Hepatocyte (in vitro differentiated cells): Measurements from ENCODE around the gene NEAT1. TPM values are rescaled to one million over a fixed set of nuclear protein-coding genes. Genes with fewer than 3 reads are reported as not detected.

Source experiments
- DNase-seq: peaks from one replicate; pipeline ENCODE4 v3.0.0-alpha.2; 2016; ENCODE audit warnings: low spot score
- H2AFZ ChIP-seq: fragments of 200-600 bp; sonication (generic); 2 replicates; pipeline ENCODE4 v1.6.0; 2016; ENCODE audit warnings: antibody characterized with exemption, mild to moderate bottlenecking
- H3K27ac ChIP-seq: fragments of 200-600 bp; sonication (generic); 2 replicates; pipeline ENCODE4 v1.5.1; 2016; ENCODE audit warnings: mild to moderate bottlenecking
- H3K27me3 ChIP-seq: fragments of 200-600 bp; sonication (generic); 2 replicates; pipeline ENCODE4 v1.6.1; 2016
- H3K36me3 ChIP-seq: fragments of 200-600 bp; sonication (generic); replicated peaks from 2 replicates; pipeline ENCODE4 v1.5.1; 2016; ENCODE audit warnings: low read depth; ENCODE audit not compliant: insufficient read depth
- H3K4me1 ChIP-seq: fragments of 200-600 bp; sonication (generic); 2 replicates; pipeline ENCODE4 v1.5.1; 2016; ENCODE audit warnings: mild to moderate bottlenecking, moderate library complexity; ENCODE audit not compliant: insufficient read depth
- H3K4me2 ChIP-seq: fragments of 200-600 bp; sonication (generic); 2 replicates; pipeline ENCODE4 v1.6.0; 2016
- H3K4me3 ChIP-seq: fragments of 200-600 bp; sonication (generic); 2 replicates; pipeline ENCODE4 v1.5.1; 2016; ENCODE audit warnings: mild to moderate bottlenecking
- H3K79me2 ChIP-seq: fragments of 200-600 bp; sonication (generic); 2 replicates; pipeline ENCODE4 v1.6.0; 2017; ENCODE audit warnings: mild to moderate bottlenecking
- H3K9me2 ChIP-seq: fragments of 200-600 bp; sonication (generic); replicated peaks from 2 replicates; pipeline ENCODE4 v1.6.0; 2017; ENCODE audit warnings: mild to moderate bottlenecking; ENCODE audit not compliant: insufficient read depth
- H3K9me3 ChIP-seq: fragments of 200-600 bp; sonication (generic); 2 replicates; pipeline ENCODE4 v1.5.1; 2016; ENCODE audit warnings: low read depth, mild to moderate bottlenecking
- H4K20me1 ChIP-seq: fragments of 200-600 bp; sonication (generic); 2 replicates; pipeline ENCODE4 v1.6.0; 2016; ENCODE audit warnings: mild to moderate bottlenecking; ENCODE audit not compliant: insufficient read depth, poor library complexity, severe bottlenecking
- EZH2 ChIP-seq: fragments of 200-600 bp; sonication (generic); IDR thresholded peaks from 2 replicates; pipeline ENCODE4 v1.6.1; 2016; ENCODE audit warnings: antibody characterized with exemption, mild to moderate bottlenecking, borderline replicate concordance
- EZH2phosphoT487 ChIP-seq: fragments of 200-600 bp; sonication (generic); IDR thresholded peaks from one replicate; pipeline ENCODE4 v1.6.1; 2018; ENCODE audit warnings: antibody characterized with exemption, mild to moderate bottlenecking, low read depth, moderate library complexity; ENCODE audit not compliant: unreplicated experiment, severe bottlenecking
- WGBS: methylation state at CpG from one replicate; pipeline ENCODE4 v1.1.6; 2016; ENCODE audit warnings: low lambda C conversion rate; ENCODE audit errors: missing lambda C conversion rate; 5-methylcytosine and 5-hydroxymethylcytosine counted together
- microRNA counts: library from miRNA; unstranded; fragments of <30 nt; microRNA quantifications from one replicate; lab custom pipeline; 2017
- polyA plus RNA-seq: library from polyadenylated mRNA; unstranded; fragments of >200 nt; fragmentation: Nextera tagmentation; extraction: Ambion mirVana; gene quantifications from 2 replicates; pipeline ENCODE4 v1.2.1, GENCODE V29; 2016
- small RNA-seq: library from RNA; depleted of rRNA; stranded (forward); fragments of <200 nt; gene quantifications from one replicate; pipeline ENCODE3, GENCODE V24; 2014
- total RNA-seq: library from RNA; depleted of rRNA; stranded (reverse); fragments of >200 nt; gene quantifications from 2 replicates; pipeline ENCODE4 v1.2.3, GENCODE V29; 2014
- TF ChIP-seq, protein P1 (sequence below): fragments of 200-600 bp; sonication (generic); IDR thresholded peaks from 2 replicates; pipeline ENCODE4 v1.5.1; 2016; ENCODE audit warnings: antibody characterized with exemption, mild to moderate bottlenecking; ENCODE audit not compliant: poor library complexity

The NEAT1 gene
- total and polyA plus RNA-seq, 2 experiments from 2014 or later: 130 to 168 TPM

- H3K4me2 ChIP-seq: peak overlapping the region; percentile 54
- TF ChIP-seq EZH2 (no peak), EZH2phosphoT487 (no peak)
- TF ChIP-seq, protein P1, sequence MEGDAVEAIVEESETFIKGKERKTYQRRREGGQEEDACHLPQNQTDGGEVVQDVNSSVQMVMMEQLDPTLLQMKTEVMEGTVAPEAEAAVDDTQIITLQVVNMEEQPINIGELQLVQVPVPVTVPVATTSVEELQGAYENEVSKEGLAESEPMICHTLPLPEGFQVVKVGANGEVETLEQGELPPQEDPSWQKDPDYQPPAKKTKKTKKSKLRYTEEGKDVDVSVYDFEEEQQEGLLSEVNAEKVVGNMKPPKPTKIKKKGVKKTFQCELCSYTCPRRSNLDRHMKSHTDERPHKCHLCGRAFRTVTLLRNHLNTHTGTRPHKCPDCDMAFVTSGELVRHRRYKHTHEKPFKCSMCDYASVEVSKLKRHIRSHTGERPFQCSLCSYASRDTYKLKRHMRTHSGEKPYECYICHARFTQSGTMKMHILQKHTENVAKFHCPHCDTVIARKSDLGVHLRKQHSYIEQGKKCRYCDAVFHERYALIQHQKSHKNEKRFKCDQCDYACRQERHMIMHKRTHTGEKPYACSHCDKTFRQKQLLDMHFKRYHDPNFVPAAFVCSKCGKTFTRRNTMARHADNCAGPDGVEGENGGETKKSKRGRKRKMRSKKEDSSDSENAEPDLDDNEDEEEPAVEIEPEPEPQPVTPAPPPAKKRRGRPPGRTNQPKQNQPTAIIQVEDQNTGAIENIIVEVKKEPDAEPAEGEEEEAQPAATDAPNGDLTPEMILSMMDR: no peak
- no peaks in the 10 kb centered on the region for H3K9me3 ChIP-seq
- no peak overlapping the region for H3K4me3 ChIP-seq
- H3K4me1 ChIP-seq: peaks cover 92% of the 10 kb centered on the region
- H3K27me3 ChIP-seq: no peaks in the 10 kb centered on the region
- H2AFZ ChIP-seq: no peak overlapping the region
- H3K9me2 ChIP-seq: no peaks in the 10 kb centered on the region
- no peak for DNase-seq
- peaks cover 56% of the 10 kb centered on the region for H3K79me2 ChIP-seq
- H3K36me3 ChIP-seq: no peaks in the 10 kb centered on the region
- no peaks in the 10 kb centered on the region for H4K20me1 ChIP-seq
- H3K27ac ChIP-seq: peak overlapping the region; percentile 96
- WGBS: 90% methylated on average over 4 of the region's 4 CpGs
Observed at GRCh38 chr11:65492387-65492636, 69.7 kb downstream of the NEAT1 start.

DNA sequence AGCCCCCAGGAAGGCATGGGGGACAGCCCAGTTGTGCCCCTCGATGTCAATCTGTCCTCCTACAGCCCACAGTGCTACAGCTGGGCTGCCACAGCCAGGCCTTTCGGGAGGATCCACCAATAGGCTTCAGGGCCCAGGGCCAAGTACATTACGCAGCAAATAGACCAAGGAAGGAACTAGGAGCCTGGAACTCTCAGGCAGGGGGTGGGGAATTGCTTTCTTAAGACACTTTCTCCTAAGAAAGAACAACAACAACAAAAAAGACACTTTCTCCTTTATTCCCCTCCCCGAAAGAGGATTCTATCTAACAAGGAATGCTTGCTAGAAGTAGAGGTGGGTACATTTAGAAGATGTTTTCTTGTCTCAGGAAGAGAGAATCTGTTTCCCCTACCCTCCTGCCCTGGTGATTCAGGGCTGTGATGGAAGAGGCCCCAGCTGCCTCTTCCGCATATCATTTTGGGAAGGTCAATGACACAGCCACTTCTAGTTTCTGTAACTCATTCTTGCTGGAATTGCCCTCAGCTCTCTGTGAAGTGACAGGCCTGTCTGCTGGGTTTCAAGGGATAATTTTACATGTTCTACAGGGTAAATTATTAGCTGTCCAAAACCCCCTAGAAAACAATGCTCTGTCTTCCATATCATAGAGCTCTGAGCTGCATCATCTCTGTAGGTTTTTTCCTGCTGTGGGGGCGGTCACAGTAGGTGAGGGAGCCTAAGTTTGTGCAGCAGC is 70.2 kb downstream of the NEAT1 start:
- peak overlapping the region; percentile 96 for H3K27ac ChIP-seq
- H3K4me2 ChIP-seq: peak overlapping the region; percentile 54
- no peaks in the 10 kb centered on the region for H4K20me1 ChIP-seq
- WGBS: 74% methylated on average over 6 of the region's 6 CpGs
- peaks cover 91% of the 10 kb centered on the region for H3K4me1 ChIP-seq
- H2AFZ ChIP-seq: no peak overlapping the region
- no peaks in the 10 kb centered on the region for H3K36me3 ChIP-seq
- no peaks in the 10 kb centered on the region for H3K27me3 ChIP-seq
- no peaks in the 10 kb centered on the region for H3K9me2 ChIP-seq
- H3K9me3 ChIP-seq: no peaks in the 10 kb centered on the region
- H3K79me2 ChIP-seq: peaks cover 58% of the 10 kb centered on the region
- no peak overlapping the region for H3K4me3 ChIP-seq
- DNase-seq: peak; percentile 70
- TF ChIP-seq, protein P1: no peak
- TF ChIP-seq EZH2 (no peak), EZH2phosphoT487 (no peak)

DNA sequence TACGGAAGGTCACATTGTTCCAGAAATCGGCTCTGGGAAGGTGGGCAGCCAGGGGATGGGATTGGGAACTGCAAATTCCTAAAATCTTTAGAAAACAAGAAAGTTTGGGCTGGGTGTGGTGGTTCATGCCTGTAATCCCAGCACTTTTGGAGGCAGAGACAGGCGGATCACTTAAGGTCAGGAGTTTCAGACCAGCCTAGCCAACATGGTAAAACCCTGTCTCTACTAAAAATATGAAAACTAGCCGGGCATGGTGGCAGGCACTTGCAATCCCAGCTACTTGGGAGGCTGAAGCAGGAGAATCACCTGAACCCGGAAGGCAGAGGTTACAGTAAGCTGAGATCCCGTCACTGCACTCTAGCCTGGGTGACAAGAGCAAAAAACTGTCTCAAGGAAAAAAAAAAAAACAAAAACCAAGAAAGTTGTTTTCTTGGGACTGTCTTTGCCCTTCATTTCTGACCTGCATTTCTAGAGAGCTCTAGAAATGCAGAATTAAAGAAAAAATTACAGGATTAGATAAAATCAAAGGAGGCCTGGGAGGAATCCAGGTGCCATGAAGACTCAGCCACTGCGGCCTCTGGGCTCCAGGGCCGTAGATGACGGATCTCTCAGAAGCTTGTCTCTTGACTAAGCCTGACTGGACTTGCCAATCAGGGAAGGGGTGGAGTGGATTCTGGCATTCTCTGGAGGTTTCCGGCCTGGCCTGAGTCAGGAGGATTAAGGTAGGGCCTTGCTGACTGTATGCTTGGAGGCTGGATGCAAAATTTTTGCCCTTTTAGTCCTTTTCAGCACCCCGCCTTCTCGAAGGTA is 71.0 kb downstream of the NEAT1 start:
- Histone ChIP-seq H3K4me3 (no peak overlapping the region), H3K4me1 (peaks cover 84% of the 10 kb centered on the region), H3K36me3 (no peaks in the 10 kb centered on the region), H3K79me2 (peaks cover 62% of the 10 kb centered on the region), H4K20me1 (no peaks in the 10 kb centered on the region), H3K9me2 (no peaks in the 10 kb centered on the region), H3K4me2 (peak overlapping the region; percentile 54), H3K9me3 (no peaks in the 10 kb centered on the region), H3K27ac (peak overlapping the region; percentile 96), H3K27me3 (no peaks in the 10 kb centered on the region), H2AFZ (no peak overlapping the region)
- TF ChIP-seq, protein P1: no peak
- no peak for TF ChIP-seq EZH2
- TF ChIP-seq EZH2phosphoT487: no peak
- DNase-seq: peak; percentile 87
- 63% methylated on average over 12 of the region's 12 CpGs for WGBS

MicroRNAs encoded within 50 kb of the gene (microRNA counts, 767-probe panel; counts per million panel counts)
- microRNA hsa-miR-612 (lab: Ali Mortazavi, UCI): not detected

Small RNA genes lying within 50 kb of the gene (small RNA-seq; reads per million reads assigned to genes)
- gene RF01684: not detected

Other genes starting within 250 kb of the NEAT1 start
- gene CAPN1, start 240.9 kb upstream of the NEAT1 start, total RNA-seq: 115 and 133 TPM in 2 replicates
- gene CAPN1, start 240.9 kb upstream of the NEAT1 start, polyA plus RNA-seq: 178 and 202 TPM in 2 replicates
- gene POLA2, start 160.8 kb upstream of the NEAT1 start, total RNA-seq: 2.5 and 4.1 TPM in 2 replicates
- gene POLA2, start 160.8 kb upstream of the NEAT1 start, polyA plus RNA-seq: 5.0 and 8.0 TPM in 2 replicates
- 19.5 and 21.7 TPM in 2 replicates for gene CDC42EP2, start 107.9 kb upstream of the NEAT1 start, total RNA-seq
- 31.2 and 35.0 TPM in 2 replicates for gene CDC42EP2, start 107.9 kb upstream of the NEAT1 start, polyA plus RNA-seq
- 26.8 and 28.4 TPM in 2 replicates for gene DPF2, start 88.9 kb upstream of the NEAT1 start, total RNA-seq
- gene DPF2, start 88.9 kb upstream of the NEAT1 start, polyA plus RNA-seq: 50.0 and 51.6 TPM in 2 replicates
- 1.7 and 1.8 TPM in 2 replicates for gene TIGD3, start 68.0 kb upstream of the NEAT1 start, total RNA-seq
- 1.6 and 2.0 TPM in 2 replicates for gene TIGD3, start 68.0 kb upstream of the NEAT1 start, polyA plus RNA-seq
- 4.9 and 8.8 TPM in 2 replicates for gene SLC25A45, start 40.2 kb upstream of the NEAT1 start, total RNA-seq
- 13.9 and 20.3 TPM in 2 replicates for gene SLC25A45, start 40.2 kb upstream of the NEAT1 start, polyA plus RNA-seq
- 20.8 and 25.7 TPM in 2 replicates for gene FRMD8, start 36.2 kb upstream of the NEAT1 start, total RNA-seq
- gene FRMD8, start 36.2 kb upstream of the NEAT1 start, polyA plus RNA-seq: 22.2 and 31.0 TPM in 2 replicates
- gene MALAT1, start 76.2 kb downstream of the NEAT1 start, total RNA-seq: 8,000 and 8,677 TPM in 2 replicates
- gene MALAT1, start 76.2 kb downstream of the NEAT1 start, polyA plus RNA-seq: 16,690 and 29,129 TPM in 2 replicates
- gene SCYL1, start 102.3 kb downstream of the NEAT1 start, total RNA-seq: 80.4 and 83.9 TPM in 2 replicates
- 162 and 167 TPM in 2 replicates for gene SCYL1, start 102.3 kb downstream of the NEAT1 start, polyA plus RNA-seq
- 46.0 and 53.7 TPM in 2 replicates for gene LTBP3, start 135.6 kb downstream of the NEAT1 start, total RNA-seq
- gene LTBP3, start 135.6 kb downstream of the NEAT1 start, polyA plus RNA-seq: 85.3 and 101 TPM in 2 replicates
- gene ZNRD2, start 147.7 kb downstream of the NEAT1 start, total RNA-seq: 20.5 and 20.8 TPM in 2 replicates
- gene ZNRD2, start 147.7 kb downstream of the NEAT1 start, polyA plus RNA-seq: 52.4 and 57.3 TPM in 2 replicates
- gene FAM89B, start 149.7 kb downstream of the NEAT1 start, total RNA-seq: 28.5 and 34.1 TPM in 2 replicates
- gene FAM89B, start 149.7 kb downstream of the NEAT1 start, polyA plus RNA-seq: 105 and 112 TPM in 2 replicates
- 8.4 and 20.9 TPM in 2 replicates for gene EHBP1L1, start 153.3 kb downstream of the NEAT1 start, total RNA-seq
- gene EHBP1L1, start 153.3 kb downstream of the NEAT1 start, polyA plus RNA-seq: 12.5 and 18.1 TPM in 2 replicates
- not detected in 2 replicates for gene KCNK7, start 173.0 kb downstream of the NEAT1 start, total RNA-seq
- 0.37 TPM in 1 of 2 replicates, not detected in the other for gene KCNK7, start 173.0 kb downstream of the NEAT1 start, polyA plus RNA-seq
- 39.3 and 40.5 TPM in 2 replicates for gene MAP3K11, start 191.4 kb downstream of the NEAT1 start, total RNA-seq
- 55.3 and 59.5 TPM in 2 replicates for gene MAP3K11, start 191.4 kb downstream of the NEAT1 start, polyA plus RNA-seq
- gene PCNX3, start 193.0 kb downstream of the NEAT1 start, total RNA-seq: 22.2 and 27.4 TPM in 2 replicates
- 17.6 and 20.0 TPM in 2 replicates for gene PCNX3, start 193.0 kb downstream of the NEAT1 start, polyA plus RNA-seq
- gene SIPA1, start 215.3 kb downstream of the NEAT1 start, total RNA-seq: 15.6 and 19.1 TPM in 2 replicates
- 35.2 and 42.9 TPM in 2 replicates for gene SIPA1, start 215.3 kb downstream of the NEAT1 start, polyA plus RNA-seq
- gene RELA, start 240.1 kb downstream of the NEAT1 start, total RNA-seq: 28.1 and 32.7 TPM in 2 replicates
- 64.6 and 68.7 TPM in 2 replicates for gene RELA, start 240.1 kb downstream of the NEAT1 start, polyA plus RNA-seq